Astrocyte (in vitro differentiated cells and primary cell): ENCODE measurements around the gene RNASE12. TPM values are rescaled to one million over a fixed set of nuclear protein-coding genes. Genes with fewer than 3 reads are reported as not detected.
"Not testable (repeated sequence)": the region's sequence is repeated elsewhere in the genome, so short reads cannot be mapped to it uniquely, and the experiment has no call there.

ENCODE experiments used
- DNase-seq: peaks from one replicate; pipeline ENCODE4 v3.0.0-alpha.2; 2010; ENCODE audit warnings: low read depth
- FAIRE-seq: peaks from 2 replicates; lab custom pipeline; 2011; peaks lifted over from hg19 to GRCh38; lab: Jason Lieb, UNC
- H2AFZ ChIP-seq: 2 replicates; pipeline ENCODE4 v1.6.0; 2012; ENCODE audit warnings: low read depth, low read length, inconsistent platforms
- H3K27ac ChIP-seq: 2 replicates; pipeline ENCODE4 v1.5.1; 2011; ENCODE audit warnings: low read depth, low read length, inconsistent platforms
- H3K27me3 ChIP-seq: 2 replicates; pipeline ENCODE4 v1.6.0; 2011; ENCODE audit warnings: low read length, inconsistent platforms; ENCODE audit not compliant: insufficient read depth
- H3K36me3 ChIP-seq: 2 replicates; pipeline ENCODE4 v1.5.1; 2011; ENCODE audit warnings: low read length, inconsistent platforms; ENCODE audit not compliant: insufficient read depth
- H3K4me1 ChIP-seq: 2 replicates; pipeline ENCODE4 v1.5.1; 2011; ENCODE audit warnings: low read length, inconsistent platforms; ENCODE audit not compliant: insufficient read depth
- H3K4me2 ChIP-seq: 2 replicates; pipeline ENCODE4 v1.6.0; 2012; ENCODE audit warnings: low read length, inconsistent platforms
- H3K4me3 ChIP-seq: 2 replicates; pipeline ENCODE4 v1.5.1; 2011; ENCODE audit warnings: low read depth, mild to moderate bottlenecking, low read length, inconsistent platforms; ENCODE audit not compliant: insufficient read depth
- H3K79me2 ChIP-seq: 2 replicates; pipeline ENCODE4 v1.6.0; 2012; ENCODE audit warnings: mild to moderate bottlenecking, low read length, inconsistent platforms; ENCODE audit not compliant: insufficient read depth
- H3K9ac ChIP-seq: 2 replicates; pipeline ENCODE4 v1.6.0; 2012; ENCODE audit warnings: mild to moderate bottlenecking, low read length, inconsistent platforms
- H3K9me3 ChIP-seq: 2 replicates; pipeline ENCODE4 v1.5.1; 2012; ENCODE audit warnings: low read depth, mild to moderate bottlenecking, low read length, inconsistent platforms; ENCODE audit not compliant: insufficient read depth
- H4K20me1 ChIP-seq: 2 replicates; pipeline ENCODE4 v1.6.0; 2012; ENCODE audit warnings: low read length, inconsistent platforms; ENCODE audit not compliant: insufficient read depth
- H3K27ac Mint-ChIP-seq: one replicate; pipeline ENCODE4 v1.8.0; 2021; ENCODE audit warnings: mild to moderate bottlenecking, mixed read lengths; ENCODE audit not compliant: unreplicated experiment
- H3K27me3 Mint-ChIP-seq: one replicate; pipeline ENCODE4 v1.8.0; 2021; ENCODE audit warnings: low read depth, mixed read lengths; ENCODE audit not compliant: unreplicated experiment
- H3K36me3 Mint-ChIP-seq: one replicate; pipeline ENCODE4 v1.8.0; 2021; ENCODE audit warnings: low read depth, mixed read lengths; ENCODE audit not compliant: unreplicated experiment
- H3K4me1 Mint-ChIP-seq: one replicate; pipeline ENCODE4 v1.8.0; 2021; ENCODE audit warnings: low read depth, mixed read lengths; ENCODE audit not compliant: unreplicated experiment
- H3K4me3 Mint-ChIP-seq: one replicate; pipeline ENCODE4 v1.8.0; 2021; ENCODE audit warnings: mild to moderate bottlenecking, moderate library complexity, mixed read lengths; ENCODE audit not compliant: unreplicated experiment
- H3K9me3 Mint-ChIP-seq: one replicate; pipeline ENCODE4 v1.8.0; 2021; ENCODE audit warnings: mild to moderate bottlenecking, mixed read lengths; ENCODE audit not compliant: unreplicated experiment
- EZH2 ChIP-seq: IDR thresholded peaks from 2 replicates; pipeline ENCODE4 v1.6.1; 2012; ENCODE audit warnings: mild to moderate bottlenecking, low read length, inconsistent platforms; ENCODE audit not compliant: insufficient read depth
- total RNA-seq: library from RNA; stranded (reverse); gene quantifications from 2 replicates; pipeline ENCODE4 v1.2.1, GENCODE V29; 2021
- TF ChIP-seq, protein P1 (sequence below): IDR thresholded peaks from 2 replicates; pipeline ENCODE4 v1.5.1; 2011; ENCODE audit warnings: low read depth, mild to moderate bottlenecking, inconsistent platforms, low read length, moderate library complexity; ENCODE audit not compliant: insufficient read depth

Gene RNASE12
- total RNA-seq, 1 donor from 2014 or later: not detected

DNA sequence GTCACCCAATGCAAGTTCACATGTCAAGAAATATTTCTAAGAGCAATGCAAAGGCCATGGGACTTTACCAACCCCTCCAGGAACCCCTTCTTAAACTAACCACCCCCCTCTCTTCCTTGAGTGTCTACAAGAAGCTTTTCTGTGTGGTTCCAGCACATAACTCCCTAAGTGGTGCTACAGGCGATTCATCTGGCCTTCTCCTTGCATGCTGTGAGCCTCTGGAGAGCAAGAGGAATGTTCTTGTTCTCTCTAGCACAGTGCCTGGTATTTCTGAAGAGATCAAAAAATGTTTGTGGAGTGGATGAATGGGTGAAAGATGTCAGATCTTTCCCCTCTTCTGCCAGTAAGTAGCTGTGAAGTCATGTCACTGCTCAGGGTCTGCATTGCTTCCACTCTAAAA is 5.9 kb upstream of the RNASE12 start:
- Histone ChIP-seq H3K79me2 (no peaks in the 10 kb centered on the region), H2AFZ (no peak overlapping the region), H3K9ac (no peak overlapping the region), H3K36me3 (no peaks in the 10 kb centered on the region), H3K27ac (no peak overlapping the region), H3K4me1 (no peaks in the 10 kb centered on the region), H3K9me3 (no peaks in the 10 kb centered on the region), H3K27me3 (no peaks in the 10 kb centered on the region), H3K4me2 (no peak overlapping the region), H3K4me3 (no peak overlapping the region), H4K20me1 (no peaks in the 10 kb centered on the region)
- FAIRE-seq (no peak), DNase-seq (no peak)
- H3K27ac Mint-ChIP-seq: no peak overlapping the region
- no peaks in the 10 kb centered on the region for H3K4me1 Mint-ChIP-seq
- H3K36me3 Mint-ChIP-seq: peaks cover 2% of the 10 kb centered on the region
- H3K27me3 Mint-ChIP-seq: peaks cover 3% of the 10 kb centered on the region
- H3K4me3 Mint-ChIP-seq: no peak overlapping the region
- TF ChIP-seq, protein P1, sequence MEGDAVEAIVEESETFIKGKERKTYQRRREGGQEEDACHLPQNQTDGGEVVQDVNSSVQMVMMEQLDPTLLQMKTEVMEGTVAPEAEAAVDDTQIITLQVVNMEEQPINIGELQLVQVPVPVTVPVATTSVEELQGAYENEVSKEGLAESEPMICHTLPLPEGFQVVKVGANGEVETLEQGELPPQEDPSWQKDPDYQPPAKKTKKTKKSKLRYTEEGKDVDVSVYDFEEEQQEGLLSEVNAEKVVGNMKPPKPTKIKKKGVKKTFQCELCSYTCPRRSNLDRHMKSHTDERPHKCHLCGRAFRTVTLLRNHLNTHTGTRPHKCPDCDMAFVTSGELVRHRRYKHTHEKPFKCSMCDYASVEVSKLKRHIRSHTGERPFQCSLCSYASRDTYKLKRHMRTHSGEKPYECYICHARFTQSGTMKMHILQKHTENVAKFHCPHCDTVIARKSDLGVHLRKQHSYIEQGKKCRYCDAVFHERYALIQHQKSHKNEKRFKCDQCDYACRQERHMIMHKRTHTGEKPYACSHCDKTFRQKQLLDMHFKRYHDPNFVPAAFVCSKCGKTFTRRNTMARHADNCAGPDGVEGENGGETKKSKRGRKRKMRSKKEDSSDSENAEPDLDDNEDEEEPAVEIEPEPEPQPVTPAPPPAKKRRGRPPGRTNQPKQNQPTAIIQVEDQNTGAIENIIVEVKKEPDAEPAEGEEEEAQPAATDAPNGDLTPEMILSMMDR: no peak
- TF ChIP-seq EZH2: no peak
- H3K9me3 Mint-ChIP-seq: no peaks in the 10 kb centered on the region

DNA sequence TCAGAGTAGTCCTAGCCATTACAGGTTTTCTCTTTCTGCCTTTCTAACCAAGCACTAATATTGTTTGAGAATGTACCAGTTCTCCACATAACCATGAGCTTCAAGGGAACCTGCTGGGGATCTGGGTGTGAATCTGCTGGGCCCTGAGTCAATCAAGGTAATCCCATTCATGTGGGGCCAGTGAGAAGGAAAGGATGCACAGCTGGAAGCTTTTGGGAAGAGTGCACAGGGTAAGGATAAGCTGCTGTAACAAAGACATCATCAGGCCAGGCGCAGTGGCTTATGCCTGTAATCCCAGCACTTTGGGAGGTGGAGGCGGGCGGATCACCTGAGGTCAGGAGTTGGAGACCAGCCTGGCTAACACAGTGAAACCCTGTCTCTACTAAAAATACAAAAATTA is 4.5 kb upstream of the RNASE12 start:
- not testable (repeated sequence) for H4K20me1 ChIP-seq, H3K27ac ChIP-seq, H3K9me3 Mint-ChIP-seq, H3K4me1 Mint-ChIP-seq, H3K27me3 ChIP-seq, H3K27me3 Mint-ChIP-seq, H2AFZ ChIP-seq, DNase-seq, H3K4me1 ChIP-seq, FAIRE-seq, H3K79me2 ChIP-seq, H3K36me3 Mint-ChIP-seq, H3K4me3 ChIP-seq, H3K9ac ChIP-seq, H3K36me3 ChIP-seq, H3K9me3 ChIP-seq, H3K4me2 ChIP-seq, H3K4me3 Mint-ChIP-seq, H3K27ac Mint-ChIP-seq

DNA sequence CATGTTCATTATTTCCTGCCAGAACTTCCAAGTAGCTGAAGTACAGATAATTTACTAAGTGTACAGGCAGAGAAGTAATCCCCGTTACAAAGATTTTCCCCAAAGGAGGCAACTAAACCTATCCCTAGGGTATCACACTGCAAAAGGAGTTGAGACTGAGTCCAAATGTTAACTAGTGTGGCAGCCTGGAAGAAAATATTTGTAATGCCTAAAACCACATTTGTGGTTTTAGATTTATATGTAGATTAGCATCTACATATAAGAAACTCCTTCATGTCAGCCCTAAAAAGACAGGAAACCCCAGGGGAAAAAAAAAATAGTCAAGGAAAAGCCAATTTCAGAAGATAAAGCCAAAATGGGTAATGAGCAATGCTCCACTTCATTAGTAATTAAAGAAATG is 1.4 kb upstream of the RNASE12 start:
- DNase-seq (no peak), FAIRE-seq (no peak)
- no peak overlapping the region for H3K27ac Mint-ChIP-seq
- peaks cover 16% of the 10 kb centered on the region for H3K27me3 Mint-ChIP-seq
- no peaks in the 10 kb centered on the region for H3K9me3 Mint-ChIP-seq
- H3K4me1 Mint-ChIP-seq: no peaks in the 10 kb centered on the region
- H3K9ac ChIP-seq: no peak overlapping the region
- H3K4me2 ChIP-seq: no peak overlapping the region
- no peak overlapping the region for H3K4me3 Mint-ChIP-seq
- TF ChIP-seq EZH2: no peak
- TF ChIP-seq, protein P1: no peak
- no peak overlapping the region for H3K27ac ChIP-seq
- no peaks in the 10 kb centered on the region for H3K27me3 ChIP-seq
- no peak overlapping the region for H2AFZ ChIP-seq
- H3K4me1 ChIP-seq: no peaks in the 10 kb centered on the region
- H3K4me3 ChIP-seq: no peak overlapping the region
- H3K36me3 Mint-ChIP-seq: peaks cover 2% of the 10 kb centered on the region
- H4K20me1 ChIP-seq: no peaks in the 10 kb centered on the region
- H3K36me3 ChIP-seq: no peaks in the 10 kb centered on the region
- H3K79me2 ChIP-seq: no peaks in the 10 kb centered on the region
- H3K9me3 ChIP-seq: no peaks in the 10 kb centered on the region
